ENCODE data around the gene SS18L1. TPM values are rescaled to one million over a fixed set of nuclear protein-coding genes. Genes with fewer than 3 reads are reported as not detected.
A peak's percentile ranks its signal among the peaks of the same experiment; 100 is the strongest.

SS18L1 gene, protein sequence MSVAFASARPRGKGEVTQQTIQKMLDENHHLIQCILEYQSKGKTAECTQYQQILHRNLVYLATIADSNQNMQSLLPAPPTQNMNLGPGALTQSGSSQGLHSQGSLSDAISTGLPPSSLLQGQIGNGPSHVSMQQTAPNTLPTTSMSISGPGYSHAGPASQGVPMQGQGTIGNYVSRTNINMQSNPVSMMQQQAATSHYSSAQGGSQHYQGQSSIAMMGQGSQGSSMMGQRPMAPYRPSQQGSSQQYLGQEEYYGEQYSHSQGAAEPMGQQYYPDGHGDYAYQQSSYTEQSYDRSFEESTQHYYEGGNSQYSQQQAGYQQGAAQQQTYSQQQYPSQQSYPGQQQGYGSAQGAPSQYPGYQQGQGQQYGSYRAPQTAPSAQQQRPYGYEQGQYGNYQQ
- total RNA-seq (2014; rRNA removed; shearing (Covaris generic)) (24.6 and 32.6 TPM in 2 replicates), polyA plus RNA-seq (2016; fragmentation: Nextera tagmentation; extraction: Ambion mirVana) (6.5 and 7.3 TPM in 2 replicates)
- long read RNA-seq, partial matches to known transcripts = 0 of 3 reads
- long read RNA-seq, other reads (novel, unspliced or antisense) = 3 of 3 reads

DNA sequence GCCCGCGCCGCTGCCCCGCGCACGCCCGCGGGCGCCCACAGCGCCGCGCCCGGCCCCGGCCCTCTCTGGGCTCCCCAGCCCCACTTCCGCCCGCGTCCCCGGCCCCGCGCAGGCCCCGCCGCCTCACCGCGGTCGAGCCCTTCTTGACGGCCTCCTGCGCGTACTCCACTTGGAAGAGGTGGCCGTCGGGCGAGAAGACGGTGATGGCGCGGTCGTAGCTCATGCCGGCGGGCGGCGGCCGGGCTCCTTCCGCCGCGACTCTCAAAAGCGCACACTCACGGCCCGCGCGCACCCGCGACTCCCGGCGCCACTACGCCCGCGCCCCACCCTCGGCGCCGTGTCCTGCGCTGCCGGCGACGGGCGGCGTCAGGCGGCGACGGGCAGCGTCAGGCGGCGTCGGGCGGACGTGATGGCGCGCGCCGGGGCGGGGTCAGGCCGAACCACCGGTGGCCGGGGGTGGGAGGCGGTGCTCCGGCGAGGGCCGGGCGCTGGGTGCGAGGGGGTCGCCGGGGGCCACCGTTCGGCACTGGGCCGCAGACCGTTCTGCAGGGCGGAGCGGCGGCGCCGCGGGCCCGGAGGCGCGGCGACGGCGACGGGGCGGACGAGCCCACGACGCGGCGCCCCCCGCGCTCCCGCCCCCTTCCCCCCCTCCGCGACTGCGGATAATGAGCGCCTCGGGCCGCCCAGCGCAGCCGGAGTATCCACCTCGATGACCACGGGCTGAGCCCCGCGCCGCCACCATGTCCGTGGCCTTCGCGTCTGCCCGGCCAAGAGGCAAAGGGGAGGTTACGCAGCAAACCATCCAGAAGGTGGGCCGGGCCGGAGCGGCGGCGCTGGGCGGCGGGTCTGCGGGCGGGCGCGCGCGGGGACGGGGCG lies at the start of gene SS18L1, which contains the start of gene PSMA7:
TSS of gene SS18L1 (plus strand) at position 689 of the 876 bp plus-strand sequence. CDS start at position 741, 52 bp downstream.
TSS of gene PSMA7 (minus strand) at position 314 of the 876 bp plus-strand sequence. CDS start at position 223, 91 bp downstream.
- peak within 1 kb of the TSS; percentile 39; the same call in 1 of the 2 replicates for H3K27ac ChIP-seq (ENCODE audit: low read depth)
- H3K4me1 ChIP-seq (ENCODE audit: insufficient read depth) = peaks cover 8% of the 10 kb centered on the region
- peaks cover 22% of the 10 kb centered on the region for H3F3A ChIP-seq (replicated peaks; ENCODE audit: low read depth)
- peaks cover 51% of the 10 kb centered on the region for H4K20me1 ChIP-seq (replicated peaks; ENCODE audit: insufficient read depth)
- no peaks in the 10 kb centered on the region for H3K27me3 ChIP-seq (ENCODE audit: insufficient read depth)
- H2AFZ ChIP-seq = no peak within 1 kb of the TSS
- ATAC-seq (peak; percentile 65), DNase-seq (ENCODE audit: low spot score) (peak; percentile 92)
- H3K9me2 ChIP-seq (ENCODE audit: insufficient read depth) = no peaks in the 10 kb centered on the region
- Mint-ChIP-seq H3K27me3 (ENCODE audit: insufficient read depth, low read depth, poor library complexity) (peaks cover 24% of the 10 kb centered on the region), H3K36me3 (ENCODE audit: low read depth) (peaks cover 56% of the 10 kb centered on the region), H3K4me1 (peaks cover 30% of the 10 kb centered on the region), H3K9me3 (no peaks in the 10 kb centered on the region; the same call in 2 of the 3 replicates), H3K27ac (peak within 1 kb of the TSS; percentile 89), H3K4me3 (peak within 1 kb of the TSS; percentile 94)
- H3K36me3 ChIP-seq (ENCODE audit: insufficient read depth) = peaks cover 25% of the 10 kb centered on the region
- peaks cover 82% of the 10 kb centered on the region for H3K79me2 ChIP-seq (replicated peaks; ENCODE audit: insufficient read depth)
- peak within 1 kb of the TSS; percentile 83 for H3K4me3 ChIP-seq
- H3K4me2 ChIP-seq = peak within 1 kb of the TSS; percentile 98
- TF ChIP-seq, protein P1, sequence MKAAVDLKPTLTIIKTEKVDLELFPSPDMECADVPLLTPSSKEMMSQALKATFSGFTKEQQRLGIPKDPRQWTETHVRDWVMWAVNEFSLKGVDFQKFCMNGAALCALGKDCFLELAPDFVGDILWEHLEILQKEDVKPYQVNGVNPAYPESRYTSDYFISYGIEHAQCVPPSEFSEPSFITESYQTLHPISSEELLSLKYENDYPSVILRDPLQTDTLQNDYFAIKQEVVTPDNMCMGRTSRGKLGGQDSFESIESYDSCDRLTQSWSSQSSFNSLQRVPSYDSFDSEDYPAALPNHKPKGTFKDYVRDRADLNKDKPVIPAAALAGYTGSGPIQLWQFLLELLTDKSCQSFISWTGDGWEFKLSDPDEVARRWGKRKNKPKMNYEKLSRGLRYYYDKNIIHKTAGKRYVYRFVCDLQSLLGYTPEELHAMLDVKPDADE (IDR thresholded peaks at IDR 0.05) = no peak
- TF ChIP-seq ZNF114 (CRISPR knock-in tag; IDR thresholded peaks at IDR 0.05) = no peak
- TF ChIP-seq, protein P2, sequence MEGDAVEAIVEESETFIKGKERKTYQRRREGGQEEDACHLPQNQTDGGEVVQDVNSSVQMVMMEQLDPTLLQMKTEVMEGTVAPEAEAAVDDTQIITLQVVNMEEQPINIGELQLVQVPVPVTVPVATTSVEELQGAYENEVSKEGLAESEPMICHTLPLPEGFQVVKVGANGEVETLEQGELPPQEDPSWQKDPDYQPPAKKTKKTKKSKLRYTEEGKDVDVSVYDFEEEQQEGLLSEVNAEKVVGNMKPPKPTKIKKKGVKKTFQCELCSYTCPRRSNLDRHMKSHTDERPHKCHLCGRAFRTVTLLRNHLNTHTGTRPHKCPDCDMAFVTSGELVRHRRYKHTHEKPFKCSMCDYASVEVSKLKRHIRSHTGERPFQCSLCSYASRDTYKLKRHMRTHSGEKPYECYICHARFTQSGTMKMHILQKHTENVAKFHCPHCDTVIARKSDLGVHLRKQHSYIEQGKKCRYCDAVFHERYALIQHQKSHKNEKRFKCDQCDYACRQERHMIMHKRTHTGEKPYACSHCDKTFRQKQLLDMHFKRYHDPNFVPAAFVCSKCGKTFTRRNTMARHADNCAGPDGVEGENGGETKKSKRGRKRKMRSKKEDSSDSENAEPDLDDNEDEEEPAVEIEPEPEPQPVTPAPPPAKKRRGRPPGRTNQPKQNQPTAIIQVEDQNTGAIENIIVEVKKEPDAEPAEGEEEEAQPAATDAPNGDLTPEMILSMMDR (conservative IDR thresholded peaks at IDR 0.05; ENCODE audit: low read depth in 2 of 2) = no peak
- TF ChIP-seq NANOG (IDR thresholded peaks at IDR 0.05; ENCODE audit: borderline replicate concordance) = no peak
- no peak for TF ChIP-seq EZH2 (IDR thresholded peaks at IDR 0.05; ENCODE audit: low read depth, unreplicated experiment)
- TF ChIP-seq EZH2phosphoT487 (IDR thresholded peaks at IDR 0.05; ENCODE audit: unreplicated experiment) = no peak
- no peak for TF ChIP-seq STAT1 (IDR thresholded peaks at IDR 0.05; ENCODE audit: unreplicated experiment)
- TF ChIP-seq, protein P3, sequence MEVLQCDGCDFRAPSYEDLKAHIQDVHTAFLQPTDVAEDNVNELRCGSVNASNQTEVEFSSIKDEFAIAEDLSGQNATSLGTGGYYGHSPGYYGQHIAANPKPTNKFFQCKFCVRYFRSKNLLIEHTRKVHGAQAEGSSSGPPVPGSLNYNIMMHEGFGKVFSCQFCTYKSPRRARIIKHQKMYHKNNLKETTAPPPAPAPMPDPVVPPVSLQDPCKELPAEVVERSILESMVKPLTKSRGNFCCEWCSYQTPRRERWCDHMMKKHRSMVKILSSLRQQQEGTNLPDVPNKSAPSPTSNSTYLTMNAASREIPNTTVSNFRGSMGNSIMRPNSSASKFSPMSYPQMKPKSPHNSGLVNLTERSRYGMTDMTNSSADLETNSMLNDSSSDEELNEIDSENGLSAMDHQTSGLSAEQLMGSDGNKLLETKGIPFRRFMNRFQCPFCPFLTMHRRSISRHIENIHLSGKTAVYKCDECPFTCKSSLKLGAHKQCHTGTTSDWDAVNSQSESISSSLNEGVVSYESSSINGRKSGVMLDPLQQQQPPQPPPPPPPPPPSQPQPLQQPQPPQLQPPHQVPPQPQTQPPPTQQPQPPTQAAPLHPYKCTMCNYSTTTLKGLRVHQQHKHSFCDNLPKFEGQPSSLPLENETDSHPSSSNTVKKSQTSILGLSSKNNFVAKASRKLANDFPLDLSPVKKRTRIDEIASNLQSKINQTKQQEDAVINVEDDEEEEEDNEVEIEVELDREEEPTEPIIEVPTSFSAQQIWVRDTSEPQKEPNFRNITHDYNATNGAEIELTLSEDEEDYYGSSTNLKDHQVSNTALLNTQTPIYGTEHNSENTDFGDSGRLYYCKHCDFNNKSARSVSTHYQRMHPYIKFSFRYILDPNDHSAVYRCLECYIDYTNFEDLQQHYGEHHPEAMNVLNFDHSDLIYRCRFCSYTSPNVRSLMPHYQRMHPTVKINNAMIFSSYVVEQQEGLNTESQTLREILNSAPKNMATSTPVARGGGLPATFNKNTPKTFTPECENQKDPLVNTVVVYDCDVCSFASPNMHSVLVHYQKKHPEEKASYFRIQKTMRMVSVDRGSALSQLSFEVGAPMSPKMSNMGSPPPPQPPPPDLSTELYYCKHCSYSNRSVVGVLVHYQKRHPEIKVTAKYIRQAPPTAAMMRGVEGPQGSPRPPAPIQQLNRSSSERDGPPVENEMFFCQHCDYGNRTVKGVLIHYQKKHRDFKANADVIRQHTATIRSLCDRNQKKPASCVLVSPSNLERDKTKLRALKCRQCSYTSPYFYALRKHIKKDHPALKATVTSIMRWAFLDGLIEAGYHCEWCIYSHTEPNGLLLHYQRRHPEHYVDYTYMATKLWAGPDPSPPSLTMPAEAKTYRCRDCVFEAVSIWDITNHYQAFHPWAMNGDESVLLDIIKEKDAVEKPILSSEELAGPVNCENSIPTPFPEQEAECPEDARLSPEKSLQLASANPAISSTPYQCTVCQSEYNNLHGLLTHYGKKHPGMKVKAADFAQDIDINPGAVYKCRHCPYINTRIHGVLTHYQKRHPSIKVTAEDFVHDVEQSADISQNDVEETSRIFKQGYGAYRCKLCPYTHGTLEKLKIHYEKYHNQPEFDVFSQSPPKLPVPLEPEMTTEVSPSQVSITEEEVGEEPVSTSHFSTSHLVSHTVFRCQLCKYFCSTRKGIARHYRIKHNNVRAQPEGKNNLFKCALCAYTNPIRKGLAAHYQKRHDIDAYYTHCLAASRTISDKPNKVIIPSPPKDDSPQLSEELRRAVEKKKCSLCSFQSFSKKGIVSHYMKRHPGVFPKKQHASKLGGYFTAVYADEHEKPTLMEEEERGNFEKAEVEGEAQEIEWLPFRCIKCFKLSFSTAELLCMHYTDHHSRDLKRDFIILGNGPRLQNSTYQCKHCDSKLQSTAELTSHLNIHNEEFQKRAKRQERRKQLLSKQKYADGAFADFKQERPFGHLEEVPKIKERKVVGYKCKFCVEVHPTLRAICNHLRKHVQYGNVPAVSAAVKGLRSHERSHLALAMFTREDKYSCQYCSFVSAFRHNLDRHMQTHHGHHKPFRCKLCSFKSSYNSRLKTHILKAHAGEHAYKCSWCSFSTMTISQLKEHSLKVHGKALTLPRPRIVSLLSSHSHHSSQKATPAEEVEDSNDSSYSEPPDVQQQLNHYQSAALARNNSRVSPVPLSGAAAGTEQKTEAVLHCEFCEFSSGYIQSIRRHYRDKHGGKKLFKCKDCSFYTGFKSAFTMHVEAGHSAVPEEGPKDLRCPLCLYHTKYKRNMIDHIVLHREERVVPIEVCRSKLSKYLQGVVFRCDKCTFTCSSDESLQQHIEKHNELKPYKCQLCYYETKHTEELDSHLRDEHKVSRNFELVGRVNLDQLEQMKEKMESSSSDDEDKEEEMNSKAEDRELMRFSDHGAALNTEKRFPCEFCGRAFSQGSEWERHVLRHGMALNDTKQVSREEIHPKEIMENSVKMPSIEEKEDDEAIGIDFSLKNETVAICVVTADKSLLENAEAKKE (CRISPR knock-in tag; IDR thresholded peaks at IDR 0.05) = no peak
- TF ChIP-seq JUNB (IDR thresholded peaks at IDR 0.05; ENCODE audit: unreplicated experiment) = no peak
- TF ChIP-seq, protein P4, sequence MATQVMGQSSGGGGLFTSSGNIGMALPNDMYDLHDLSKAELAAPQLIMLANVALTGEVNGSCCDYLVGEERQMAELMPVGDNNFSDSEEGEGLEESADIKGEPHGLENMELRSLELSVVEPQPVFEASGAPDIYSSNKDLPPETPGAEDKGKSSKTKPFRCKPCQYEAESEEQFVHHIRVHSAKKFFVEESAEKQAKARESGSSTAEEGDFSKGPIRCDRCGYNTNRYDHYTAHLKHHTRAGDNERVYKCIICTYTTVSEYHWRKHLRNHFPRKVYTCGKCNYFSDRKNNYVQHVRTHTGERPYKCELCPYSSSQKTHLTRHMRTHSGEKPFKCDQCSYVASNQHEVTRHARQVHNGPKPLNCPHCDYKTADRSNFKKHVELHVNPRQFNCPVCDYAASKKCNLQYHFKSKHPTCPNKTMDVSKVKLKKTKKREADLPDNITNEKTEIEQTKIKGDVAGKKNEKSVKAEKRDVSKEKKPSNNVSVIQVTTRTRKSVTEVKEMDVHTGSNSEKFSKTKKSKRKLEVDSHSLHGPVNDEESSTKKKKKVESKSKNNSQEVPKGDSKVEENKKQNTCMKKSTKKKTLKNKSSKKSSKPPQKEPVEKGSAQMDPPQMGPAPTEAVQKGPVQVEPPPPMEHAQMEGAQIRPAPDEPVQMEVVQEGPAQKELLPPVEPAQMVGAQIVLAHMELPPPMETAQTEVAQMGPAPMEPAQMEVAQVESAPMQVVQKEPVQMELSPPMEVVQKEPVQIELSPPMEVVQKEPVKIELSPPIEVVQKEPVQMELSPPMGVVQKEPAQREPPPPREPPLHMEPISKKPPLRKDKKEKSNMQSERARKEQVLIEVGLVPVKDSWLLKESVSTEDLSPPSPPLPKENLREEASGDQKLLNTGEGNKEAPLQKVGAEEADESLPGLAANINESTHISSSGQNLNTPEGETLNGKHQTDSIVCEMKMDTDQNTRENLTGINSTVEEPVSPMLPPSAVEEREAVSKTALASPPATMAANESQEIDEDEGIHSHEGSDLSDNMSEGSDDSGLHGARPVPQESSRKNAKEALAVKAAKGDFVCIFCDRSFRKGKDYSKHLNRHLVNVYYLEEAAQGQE (IDR thresholded peaks at IDR 0.05; ENCODE audit: unreplicated experiment) = no peak
- peak; percentile 69 for TF ChIP-seq CREB1 (CRISPR knock-in tag; IDR thresholded peaks at IDR 0.05; ENCODE audit: low read depth)
